HG02884 (cell line): ENCODE measurements around the gene ATF6B.

Experiments used
- ATAC-seq: cut with Tn5 transposase; IDR thresholded peaks from one replicate; pipeline ENCODE4 v1.9.1; 2021; ENCODE audit warnings: mild to moderate bottlenecking, moderate library complexity; ENCODE audit not compliant: unreplicated experiment

The ATF6B gene

DNA sequence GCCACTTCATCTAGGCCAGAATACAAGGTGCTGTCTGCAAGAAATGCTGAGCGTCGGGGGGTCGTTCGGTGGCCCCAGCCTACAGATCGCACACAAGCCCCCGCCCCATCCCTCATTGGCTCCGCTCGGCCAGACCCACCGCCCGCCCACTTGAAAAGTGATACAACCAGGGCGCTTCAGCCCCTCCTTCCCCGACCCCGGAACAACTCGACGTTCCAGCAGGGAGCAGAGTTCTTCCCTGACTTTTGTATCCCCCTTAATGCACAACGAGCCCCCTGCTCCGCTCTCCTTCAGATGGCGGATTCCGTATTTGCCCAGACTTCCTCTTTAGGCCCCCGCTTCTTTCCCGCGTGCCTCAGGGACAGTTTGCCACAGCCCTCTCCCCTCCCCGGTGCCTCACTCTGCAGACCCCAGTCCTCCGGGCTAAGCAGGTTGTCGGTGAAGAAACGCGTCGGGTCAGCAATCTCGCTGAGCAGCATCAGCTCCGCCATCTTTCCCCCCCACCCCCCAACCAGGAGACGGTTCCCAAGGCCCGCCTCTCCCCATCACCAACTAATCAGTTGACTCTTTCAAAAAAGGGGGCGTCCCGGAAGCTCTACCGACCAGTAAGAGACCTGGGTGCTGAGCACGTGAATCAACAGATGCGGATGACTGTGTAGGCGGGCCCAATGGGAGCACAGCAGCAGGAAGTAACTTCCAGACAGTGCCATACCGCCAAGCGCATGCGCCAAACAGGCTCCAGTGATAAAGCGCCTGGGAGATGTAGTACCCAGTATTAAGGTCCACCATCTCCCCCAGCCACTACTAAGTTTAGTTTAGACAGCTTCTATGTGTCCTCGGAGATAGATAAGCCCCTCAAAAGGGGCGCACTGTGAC lies at the start of gene ATF6B:
Gene ATF6B (minus strand): TSS at position 530 of the 876 bp plus-strand sequence. CDS start 39 bp downstream, at position 491.
- peak; percentile 78 for ATAC-seq

DNA sequence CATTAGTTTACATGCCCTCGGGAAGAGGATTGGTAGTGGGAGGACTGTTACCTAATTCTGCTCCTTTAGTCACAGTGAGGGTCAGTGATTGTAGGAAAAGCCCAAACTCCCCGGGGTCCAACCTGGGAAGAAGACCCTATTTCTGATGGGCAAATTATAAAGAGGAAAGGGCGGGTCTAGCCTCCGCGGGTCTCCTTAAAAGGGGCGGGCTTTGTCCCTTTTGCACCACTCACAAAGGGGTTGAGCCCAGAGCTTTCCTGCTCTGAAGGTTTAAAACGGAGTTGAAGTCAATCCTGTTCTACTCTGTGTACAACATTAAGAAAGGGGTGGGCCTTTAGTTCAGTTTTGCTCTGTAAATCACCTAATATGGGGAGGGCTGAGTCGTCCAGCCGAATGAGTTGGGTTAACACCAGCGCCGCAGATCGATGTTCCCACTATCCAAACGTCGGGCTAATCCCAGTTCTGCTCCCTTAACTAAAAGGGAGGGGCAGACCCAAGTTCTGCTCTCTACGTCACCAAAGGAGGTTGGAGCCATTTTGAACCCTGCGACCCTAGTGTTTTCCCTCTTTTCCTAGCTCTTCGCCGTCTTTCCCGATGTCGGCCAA lies 49.2 kb upstream of the ATF6B start:
- no peak for ATAC-seq

DNA sequence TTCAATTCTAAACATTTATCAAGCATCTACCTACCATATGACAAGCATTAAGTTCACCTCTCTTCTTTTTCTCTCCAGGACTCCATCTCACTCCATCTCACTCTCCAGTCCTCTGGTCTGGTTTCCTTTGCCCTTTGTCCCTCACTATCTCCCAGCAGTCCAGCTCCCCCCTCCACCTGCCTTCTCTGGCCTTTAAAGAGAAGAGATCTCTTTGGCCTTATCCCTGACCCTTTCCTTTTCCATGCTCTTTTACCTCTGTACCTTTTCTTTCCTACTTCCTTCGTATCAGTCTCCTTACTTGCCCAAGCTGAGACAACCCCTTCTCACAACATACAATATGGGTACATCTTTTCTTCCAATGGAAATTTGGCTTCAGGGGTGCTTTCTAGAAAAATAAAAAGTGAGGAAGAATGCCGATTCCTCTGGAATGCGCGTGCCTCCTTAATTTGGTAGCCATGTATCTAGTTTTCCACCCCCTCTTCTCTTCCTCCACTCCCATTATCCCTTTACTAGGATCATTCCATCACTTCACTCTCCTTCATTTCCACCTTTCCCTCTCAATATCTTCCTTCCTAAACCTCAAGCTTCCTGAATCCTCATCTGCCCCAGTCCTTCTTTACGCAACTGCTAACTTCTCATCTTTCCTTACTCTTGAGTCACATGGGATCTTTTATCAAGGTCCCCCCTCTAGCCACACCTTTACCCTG lies 48.6 kb upstream of the ATF6B start:
- ATAC-seq: no peak

DNA sequence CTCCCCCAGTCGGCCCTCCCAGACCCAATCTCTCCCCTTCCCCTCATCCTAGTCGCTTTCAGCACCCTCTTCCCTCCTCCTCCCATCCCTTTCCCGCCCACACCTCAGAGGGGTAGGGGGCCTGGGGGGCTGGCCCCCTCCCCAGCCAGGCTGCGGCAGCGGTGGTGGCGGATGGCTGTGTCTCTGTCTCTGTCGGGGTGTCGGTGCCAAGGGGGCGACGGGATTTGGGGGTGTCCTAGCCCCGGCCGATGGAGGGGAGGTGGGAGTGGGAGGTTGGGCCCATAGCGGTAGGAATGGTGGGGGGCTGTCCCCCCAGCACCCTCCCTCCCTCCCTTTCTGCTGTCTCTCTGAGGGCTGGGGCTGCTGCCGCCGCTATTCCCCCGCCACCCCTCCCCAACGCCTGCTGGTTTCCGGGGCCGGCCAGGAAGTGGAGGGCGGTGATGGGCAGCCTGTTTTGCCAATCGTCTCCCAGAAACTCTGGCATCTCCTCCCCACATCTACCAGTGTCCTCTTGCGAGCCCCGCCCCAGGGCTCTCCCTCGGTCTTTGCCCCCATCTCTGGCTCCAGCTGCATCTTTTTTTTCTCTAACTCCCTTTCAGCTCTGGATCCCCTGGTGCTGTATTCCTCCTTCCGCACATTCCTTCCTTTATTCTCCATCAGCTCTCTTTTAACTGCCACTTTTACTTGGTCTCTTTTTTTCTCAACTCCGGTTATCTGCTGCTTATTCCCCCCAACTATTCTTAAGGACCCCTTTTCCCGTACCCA lies 47.8 kb upstream of the ATF6B start, which contains the start of gene AGPAT1:
Gene AGPAT1 (minus strand): TSS at position 374 of the 765 bp plus-strand sequence. CDS start 4,588 bp downstream, outside the sequence.
- ATAC-seq: no peak

GRCh38 chr6:32175322-32175710 lies 47.3 kb upstream of the ATF6B start:
- no peak for ATAC-seq

- ATAC-seq: no peak
These were observed 46.4 kb upstream of the ATF6B start for GRCh38 chr6:32174416-32174815.

- no peak for ATAC-seq
These were observed 45.1 kb upstream of the ATF6B start for GRCh38 chr6:32173051-32173727.

DNA sequence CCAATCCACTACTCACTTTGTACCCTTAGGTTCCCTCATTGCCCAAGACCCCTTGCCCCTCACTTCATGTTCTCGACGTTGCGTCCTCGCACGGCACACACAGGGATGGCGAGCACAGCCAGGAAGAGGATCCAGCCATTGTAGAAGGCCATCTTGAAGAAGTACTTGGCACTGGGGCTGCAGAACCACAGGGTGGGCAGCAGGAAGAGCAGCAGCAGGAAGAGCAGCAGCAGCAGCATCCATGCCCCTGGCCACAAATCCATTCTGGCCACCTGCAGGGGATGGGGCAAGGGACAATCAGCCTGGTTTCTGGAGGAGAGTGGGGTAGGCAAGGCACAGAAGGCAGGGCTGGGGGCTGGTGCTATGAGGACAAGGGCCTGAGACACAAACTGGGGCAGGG lies 43.2 kb upstream of the ATF6B start:
- no peak for ATAC-seq

- no peak for ATAC-seq
These were observed 42.2 kb upstream of the ATF6B start for GRCh38 chr6:32170294-32170693.

GRCh38 chr6:32168807-32169591 lies 41.0 kb upstream of the ATF6B start:
- no peak for ATAC-seq

- ATAC-seq: no peak
These were observed 40.3 kb upstream of the ATF6B start for GRCh38 chr6:32168350-32168749.

DNA sequence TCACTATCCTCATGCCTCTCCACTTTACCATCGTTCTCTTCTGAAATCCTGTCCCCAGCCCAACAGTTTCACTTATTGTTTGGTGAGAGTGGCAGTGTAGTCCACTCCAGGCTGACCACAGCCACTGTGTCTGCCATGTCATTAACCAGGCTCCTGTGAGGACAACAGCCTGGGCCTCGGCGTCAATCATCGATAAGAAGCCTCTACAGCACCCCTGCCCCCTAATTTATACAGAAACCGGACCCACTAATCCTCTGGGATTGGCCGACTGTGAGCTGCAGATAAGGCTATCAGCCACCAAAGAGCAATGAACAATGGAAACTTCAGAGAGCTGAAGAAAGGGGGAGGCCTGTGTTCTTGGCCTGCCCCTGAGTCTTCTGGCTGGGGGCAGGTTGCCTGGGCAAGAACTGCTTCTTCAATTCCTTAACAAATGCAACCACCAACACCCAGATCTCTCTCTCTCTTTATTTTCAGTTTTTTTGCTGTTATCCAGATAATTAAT lies 39.8 kb upstream of the ATF6B start:
- no peak for ATAC-seq

DNA sequence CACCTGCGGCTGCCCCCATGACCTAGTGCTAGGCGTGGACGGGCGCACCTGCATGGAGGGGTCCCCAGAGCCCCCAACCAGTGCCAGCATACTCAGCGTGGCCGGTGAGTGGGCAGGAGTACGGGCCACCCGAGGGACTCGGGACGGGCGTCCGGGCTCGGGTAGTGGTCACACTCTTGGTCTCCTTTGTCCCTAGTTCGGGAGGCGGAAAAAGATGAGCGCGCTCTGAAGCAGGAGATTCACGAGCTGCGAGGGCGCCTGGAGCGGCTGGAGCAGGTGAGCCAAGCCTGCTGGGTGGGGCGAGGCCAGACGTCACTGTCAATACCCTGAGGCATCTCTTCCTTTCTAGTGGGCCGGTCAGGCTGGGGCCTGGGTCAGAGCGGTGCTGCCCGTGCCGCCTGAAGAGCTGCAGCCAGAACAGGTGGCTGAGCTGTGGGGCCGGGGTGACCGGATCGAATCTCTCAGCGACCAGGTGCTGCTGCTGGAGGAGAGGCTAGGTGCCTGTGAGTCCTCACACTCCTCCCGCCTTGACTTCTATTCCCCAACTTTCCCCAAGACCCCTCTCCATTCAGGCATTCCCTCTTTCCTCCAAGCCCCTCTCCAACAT lies 39.2 kb upstream of the ATF6B start:
- no peak for ATAC-seq

DNA sequence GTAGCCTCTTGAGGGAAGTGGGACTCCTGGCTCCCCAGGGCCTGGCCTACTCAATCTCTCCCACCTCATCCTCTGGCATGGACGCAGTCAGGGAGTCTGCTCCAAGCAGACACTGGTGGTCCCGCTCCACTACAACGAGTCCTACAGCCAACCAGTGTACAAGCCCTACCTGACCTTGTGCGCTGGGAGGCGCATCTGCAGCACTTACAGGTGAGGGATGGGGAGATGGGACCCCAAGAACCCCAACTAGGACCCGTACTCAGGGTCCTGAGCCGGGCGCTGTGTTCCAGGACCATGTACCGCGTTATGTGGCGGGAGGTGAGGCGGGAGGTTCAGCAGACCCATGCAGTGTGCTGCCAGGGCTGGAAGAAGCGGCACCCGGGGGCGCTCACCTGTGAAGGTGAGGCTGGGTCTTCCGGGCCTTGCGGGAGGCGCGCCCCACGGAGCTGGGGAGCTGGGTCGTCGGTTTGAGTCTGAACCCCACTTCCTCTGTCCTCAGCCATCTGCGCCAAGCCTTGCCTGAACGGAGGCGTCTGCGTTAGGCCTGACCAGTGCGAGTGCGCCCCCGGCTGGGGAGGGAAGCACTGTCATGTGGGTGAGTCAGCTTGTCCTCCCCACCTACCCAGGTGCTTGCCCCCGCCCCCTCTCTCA lies 38.5 kb upstream of the ATF6B start:
- ATAC-seq: no peak

GRCh38 chr6:32164295-32164694 lies 36.2 kb upstream of the ATF6B start, which contains the start of gene EGFL8:
EGFL8 (plus strand) TSS chr6:32164595; CDS start chr6:32166166, 1,571 bp downstream.
- ATAC-seq: no peak

- no peak for ATAC-seq
These were observed 35.7 kb upstream of the ATF6B start for GRCh38 chr6:32163559-32164258.

GRCh38 chr6:32158052-32158451 lies 30.0 kb upstream of the ATF6B start:
- no peak for ATAC-seq

DNA sequence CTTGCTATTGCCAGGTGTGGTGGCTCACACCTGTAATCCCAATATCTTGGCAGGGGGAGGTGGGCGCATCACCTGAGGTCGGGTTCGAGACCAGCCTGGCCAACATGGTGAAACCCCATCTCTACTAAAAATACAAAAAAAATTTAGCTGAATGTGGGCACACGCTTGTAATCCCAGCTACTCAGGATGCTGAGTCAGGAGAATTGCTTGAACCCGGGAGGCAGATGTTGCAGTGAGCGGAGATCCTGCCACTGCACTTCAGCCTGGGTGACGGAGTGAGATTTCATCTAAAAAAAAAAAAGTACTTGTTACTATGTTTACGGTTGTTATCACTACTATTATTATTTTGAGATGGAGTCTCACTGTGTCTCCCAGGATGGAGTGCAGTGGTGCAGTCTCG lies 28.8 kb upstream of the ATF6B start:
- no peak for ATAC-seq
